ENCODE data around the gene SPHKAP.

DNA sequence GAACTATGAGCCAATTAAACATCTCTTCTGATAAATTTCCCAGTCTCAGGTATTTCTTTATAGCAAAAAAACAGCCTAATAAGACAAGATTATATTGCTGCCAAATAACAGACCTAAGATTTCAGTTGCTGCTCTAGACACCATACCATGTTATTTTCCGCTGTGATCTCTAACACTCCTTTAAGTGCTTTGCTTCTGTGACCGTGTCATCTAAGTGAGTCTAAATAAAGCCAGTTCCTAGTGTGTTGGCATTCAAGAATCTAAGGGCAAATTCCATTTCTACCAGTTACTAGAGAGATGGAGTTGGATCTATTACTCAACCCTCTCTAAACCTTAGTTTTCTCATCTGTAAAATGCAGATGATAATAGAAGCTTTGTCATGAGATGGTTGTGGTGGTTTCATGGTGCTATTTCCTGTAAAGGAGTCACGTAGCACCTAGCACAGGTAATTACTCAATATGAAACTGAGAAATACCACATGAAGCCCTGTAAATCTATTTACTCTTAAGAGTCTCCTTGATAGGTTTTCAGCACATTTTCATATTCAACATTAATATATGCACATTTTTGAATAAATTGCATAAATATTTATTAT, 40.5 kb downstream of the SPHKAP start:
- TF ChIP-seq YY1 (IDR thresholded peaks at IDR 0.05; ENCODE audit: low read depth) (no peak), EP300 (IDR thresholded peaks at IDR 0.05; ENCODE audit: borderline replicate concordance) (no peak)
- TF ChIP-seq, protein P1, sequence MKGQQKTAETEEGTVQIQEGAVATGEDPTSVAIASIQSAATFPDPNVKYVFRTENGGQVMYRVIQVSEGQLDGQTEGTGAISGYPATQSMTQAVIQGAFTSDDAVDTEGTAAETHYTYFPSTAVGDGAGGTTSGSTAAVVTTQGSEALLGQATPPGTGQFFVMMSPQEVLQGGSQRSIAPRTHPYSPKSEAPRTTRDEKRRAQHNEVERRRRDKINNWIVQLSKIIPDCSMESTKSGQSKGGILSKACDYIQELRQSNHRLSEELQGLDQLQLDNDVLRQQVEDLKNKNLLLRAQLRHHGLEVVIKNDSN (IDR thresholded peaks at IDR 0.05), result no peak
- TF ChIP-seq, protein P2, sequence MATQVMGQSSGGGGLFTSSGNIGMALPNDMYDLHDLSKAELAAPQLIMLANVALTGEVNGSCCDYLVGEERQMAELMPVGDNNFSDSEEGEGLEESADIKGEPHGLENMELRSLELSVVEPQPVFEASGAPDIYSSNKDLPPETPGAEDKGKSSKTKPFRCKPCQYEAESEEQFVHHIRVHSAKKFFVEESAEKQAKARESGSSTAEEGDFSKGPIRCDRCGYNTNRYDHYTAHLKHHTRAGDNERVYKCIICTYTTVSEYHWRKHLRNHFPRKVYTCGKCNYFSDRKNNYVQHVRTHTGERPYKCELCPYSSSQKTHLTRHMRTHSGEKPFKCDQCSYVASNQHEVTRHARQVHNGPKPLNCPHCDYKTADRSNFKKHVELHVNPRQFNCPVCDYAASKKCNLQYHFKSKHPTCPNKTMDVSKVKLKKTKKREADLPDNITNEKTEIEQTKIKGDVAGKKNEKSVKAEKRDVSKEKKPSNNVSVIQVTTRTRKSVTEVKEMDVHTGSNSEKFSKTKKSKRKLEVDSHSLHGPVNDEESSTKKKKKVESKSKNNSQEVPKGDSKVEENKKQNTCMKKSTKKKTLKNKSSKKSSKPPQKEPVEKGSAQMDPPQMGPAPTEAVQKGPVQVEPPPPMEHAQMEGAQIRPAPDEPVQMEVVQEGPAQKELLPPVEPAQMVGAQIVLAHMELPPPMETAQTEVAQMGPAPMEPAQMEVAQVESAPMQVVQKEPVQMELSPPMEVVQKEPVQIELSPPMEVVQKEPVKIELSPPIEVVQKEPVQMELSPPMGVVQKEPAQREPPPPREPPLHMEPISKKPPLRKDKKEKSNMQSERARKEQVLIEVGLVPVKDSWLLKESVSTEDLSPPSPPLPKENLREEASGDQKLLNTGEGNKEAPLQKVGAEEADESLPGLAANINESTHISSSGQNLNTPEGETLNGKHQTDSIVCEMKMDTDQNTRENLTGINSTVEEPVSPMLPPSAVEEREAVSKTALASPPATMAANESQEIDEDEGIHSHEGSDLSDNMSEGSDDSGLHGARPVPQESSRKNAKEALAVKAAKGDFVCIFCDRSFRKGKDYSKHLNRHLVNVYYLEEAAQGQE (IDR thresholded peaks at IDR 0.05; ENCODE audit: low read depth), result no peak
